Liver (tissue), 9 donors: ENCODE results near the gene BPIFB3. TPM values are rescaled to one million over a fixed set of nuclear protein-coding genes. Genes with fewer than 3 reads are reported as not detected.

ENCODE experiments used
- DNase-seq: peaks from one replicate; pipeline ENCODE4 v3.0.0-alpha.2; 2017; ENCODE audit warnings: low spot score
- H3K27ac ChIP-seq, 2 donors: one replicate each; pipeline ENCODE4 v1.7.0; 2013; ENCODE audit warnings: inconsistent platforms in 2 of 2, low read length in 2 of 2, control low read depth in 1 of 2, low read depth in 1 of 2, mild to moderate bottlenecking in 1 of 2
- H3K27me3 ChIP-seq, 4 donors: one replicate each; pipeline versions ENCODE4 v1.6.1 to v1.7.0; 2013; ENCODE audit warnings: low read length in 3 of 4, inconsistent platforms in 1 of 4, mild to moderate bottlenecking in 1 of 4, moderate library complexity in 1 of 4; ENCODE audit not compliant: control insufficient read depth in 4 of 4, insufficient read depth in 4 of 4
- H3K36me3 ChIP-seq, 4 donors: one replicate each; pipeline versions ENCODE4 v1.6.1 to v1.7.0; 2013; ENCODE audit warnings: low read length in 3 of 4, mild to moderate bottlenecking in 3 of 4, low read depth in 1 of 4, moderate library complexity in 1 of 4; ENCODE audit not compliant: control insufficient read depth in 4 of 4, insufficient read depth in 3 of 4
- H3K4me1 ChIP-seq, 4 donors: one replicate each; pipeline versions ENCODE4 v1.6.1 to v1.7.0; 2013; ENCODE audit warnings: low read length in 3 of 4, mild to moderate bottlenecking in 3 of 4, moderate library complexity in 1 of 4; ENCODE audit not compliant: control insufficient read depth in 4 of 4, insufficient read depth in 4 of 4
- H3K4me3 ChIP-seq, 3 donors: one replicate each; pipeline versions ENCODE4 v1.6.1 to v1.7.0; 2013; ENCODE audit warnings: low read length in 3 of 3, control low read depth in 1 of 3, low read depth in 1 of 3, mild to moderate bottlenecking in 1 of 3
- H3K9ac ChIP-seq, 2 donors: one replicate each; pipeline ENCODE4 v1.7.0; 2013; ENCODE audit warnings: low read length in 2 of 2, mild to moderate bottlenecking in 2 of 2, moderate library complexity in 2 of 2, control low read depth in 1 of 2, low read depth in 1 of 2
- H3K9me3 ChIP-seq, 4 donors: one replicate each; pipeline versions ENCODE4 v1.6.1 to v1.7.0; 2013; ENCODE audit warnings: low read length in 3 of 4; ENCODE audit not compliant: control insufficient read depth in 4 of 4
- FOXA1 ChIP-seq: IDR thresholded peaks from 2 replicates; pipeline ENCODE4 v1.6.1; 2016; ENCODE audit warnings: antibody characterized with exemption
- GABPA ChIP-seq, 2 donors: IDR thresholded peaks in 1 of 2; conservative IDR thresholded peaks in 1 of 2; 2 replicates each; pipeline ENCODE4 v1.6.1; 2016; ENCODE audit warnings: antibody characterized with exemption in 2 of 2, mild to moderate bottlenecking in 1 of 2, moderate library complexity in 1 of 2
- HNF4A ChIP-seq, 2 donors: conservative IDR thresholded peaks; 2 replicates each; pipeline ENCODE4 v1.6.1; 2016; ENCODE audit warnings: antibody characterized with exemption in 2 of 2, mild to moderate bottlenecking in 2 of 2
- HNF4G ChIP-seq: IDR thresholded peaks from 2 replicates; pipeline ENCODE4 v1.6.1; 2016; ENCODE audit warnings: antibody characterized with exemption
- JUND ChIP-seq, 2 donors: IDR thresholded peaks; 2 replicates each; pipeline ENCODE4 v1.6.1; 2016; ENCODE audit warnings: antibody characterized with exemption in 2 of 2
- MAX ChIP-seq: IDR thresholded peaks from 2 replicates; pipeline ENCODE4 v1.6.1; 2016; ENCODE audit warnings: antibody characterized with exemption
- NR2F2 ChIP-seq: IDR thresholded peaks from 2 replicates; pipeline ENCODE4 v1.6.1; 2016; ENCODE audit warnings: antibody characterized with exemption
- RAD21 ChIP-seq, 2 donors: IDR thresholded peaks; 2 replicates each; pipeline ENCODE4 v1.6.1; 2016; ENCODE audit warnings: antibody characterized with exemption in 2 of 2, mild to moderate bottlenecking in 2 of 2
- REST ChIP-seq: IDR thresholded peaks from 2 replicates; pipeline ENCODE4 v1.6.1; 2016; ENCODE audit warnings: antibody characterized with exemption, mild to moderate bottlenecking
- RXRA ChIP-seq, 2 donors: IDR thresholded peaks; 2 replicates each; pipeline ENCODE4 v1.6.1; 2017 to 2018; ENCODE audit warnings: antibody characterized with exemption in 2 of 2, mild to moderate bottlenecking in 1 of 2
- YY1 ChIP-seq: IDR thresholded peaks from 2 replicates; pipeline ENCODE4 v1.6.1; 2016; ENCODE audit warnings: antibody characterized with exemption, mild to moderate bottlenecking
- WGBS: extraction: QIAGEN DNeasy Blood & Tissue Kit; methylation state at CpG from one replicate; pipeline ENCODE4 v1.1.7; 2013; 5-methylcytosine and 5-hydroxymethylcytosine counted together
- polyA plus RNA-seq, 2 donors: library from polyadenylated mRNA; stranded (reverse) in 1 of 2; unstranded in 1 of 2; fragments of 200-250 nt in 1 of 2; fragments of >200 nt in 1 of 2; fragmentation: Nextera tagmentation in 1 of 2; extraction: Ambion mirVana in 1 of 2; gene quantifications; one replicate each; pipeline versions ENCODE4 v1.2.1 to v1.2.3, GENCODE V29; 2013 to 2015
- total RNA-seq, 2 donors: library from RNA; depleted of rRNA; stranded (reverse); fragments of >200 nt; gene quantifications; one replicate each; pipeline ENCODE4 v1.2.3, GENCODE V29; 2014
- TF ChIP-seq, protein P1 (sequence below): IDR thresholded peaks from 2 replicates; pipeline ENCODE4 v1.6.1; 2016; ENCODE audit warnings: antibody characterized with exemption
- TF ChIP-seq, protein P2 (sequence below): fragments of 150-350 bp; IDR thresholded peaks from 2 replicates; pipeline ENCODE4 v1.5.1; 2017; ENCODE audit warnings: improper control_type of control experiment, low read depth, low read length; ENCODE audit not compliant: missing input control
- TF ChIP-seq, protein P3 (sequence below): IDR thresholded peaks from 2 replicates; pipeline ENCODE4 v1.6.1; 2016; ENCODE audit warnings: antibody characterized with exemption
- donor health status: healthy.
- donor health status: healthy.
- donor health status: healthy.
- donor health status: healthy.
- donor health status: healthy.

The BPIFB3 gene
- total and polyA plus RNA-seq, 4 donors = not detected

- TF ChIP-seq REST (no peak), HNF4A (conservative IDR thresholded peaks at IDR 0.05) (no peak), RXRA (IDR thresholded peaks at IDR 0.05) (no peak), MAX (no peak), JUND (IDR thresholded peaks at IDR 0.05) (no peak), NR2F2 (no peak), FOXA1 (no peak), RAD21 (IDR thresholded peaks at IDR 0.05) (no peak), GABPA (IDR thresholded peaks at IDR 0.05 in 1 of 2, conservative IDR thresholded peaks at IDR 0.05 in 1 of 2) (no peak), HNF4G (no peak)
These were observed 16.7 kb downstream of the BPIFB3 start (continued) for GRCh38 chr20:33070111-33071053.

- Histone ChIP-seq H3K4me3 (no peak overlapping the region), H3K36me3 (no peaks in the 10 kb centered on the region), H3K27ac (no peak overlapping the region), H3K4me1 (no peaks in the 10 kb centered on the region), H3K9ac (no peak overlapping the region), H3K27me3 (no peaks in the 10 kb centered on the region), H3K9me3 (no peaks in the 10 kb centered on the region)
- TF ChIP-seq, protein P1, sequence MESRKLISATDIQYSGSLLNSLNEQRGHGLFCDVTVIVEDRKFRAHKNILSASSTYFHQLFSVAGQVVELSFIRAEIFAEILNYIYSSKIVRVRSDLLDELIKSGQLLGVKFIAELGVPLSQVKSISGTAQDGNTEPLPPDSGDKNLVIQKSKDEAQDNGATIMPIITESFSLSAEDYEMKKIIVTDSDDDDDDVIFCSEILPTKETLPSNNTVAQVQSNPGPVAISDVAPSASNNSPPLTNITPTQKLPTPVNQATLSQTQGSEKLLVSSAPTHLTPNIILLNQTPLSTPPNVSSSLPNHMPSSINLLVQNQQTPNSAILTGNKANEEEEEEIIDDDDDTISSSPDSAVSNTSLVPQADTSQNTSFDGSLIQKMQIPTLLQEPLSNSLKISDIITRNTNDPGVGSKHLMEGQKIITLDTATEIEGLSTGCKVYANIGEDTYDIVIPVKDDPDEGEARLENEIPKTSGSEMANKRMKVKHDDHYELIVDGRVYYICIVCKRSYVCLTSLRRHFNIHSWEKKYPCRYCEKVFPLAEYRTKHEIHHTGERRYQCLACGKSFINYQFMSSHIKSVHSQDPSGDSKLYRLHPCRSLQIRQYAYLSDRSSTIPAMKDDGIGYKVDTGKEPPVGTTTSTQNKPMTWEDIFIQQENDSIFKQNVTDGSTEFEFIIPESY = no peak
- TF ChIP-seq, protein P2, sequence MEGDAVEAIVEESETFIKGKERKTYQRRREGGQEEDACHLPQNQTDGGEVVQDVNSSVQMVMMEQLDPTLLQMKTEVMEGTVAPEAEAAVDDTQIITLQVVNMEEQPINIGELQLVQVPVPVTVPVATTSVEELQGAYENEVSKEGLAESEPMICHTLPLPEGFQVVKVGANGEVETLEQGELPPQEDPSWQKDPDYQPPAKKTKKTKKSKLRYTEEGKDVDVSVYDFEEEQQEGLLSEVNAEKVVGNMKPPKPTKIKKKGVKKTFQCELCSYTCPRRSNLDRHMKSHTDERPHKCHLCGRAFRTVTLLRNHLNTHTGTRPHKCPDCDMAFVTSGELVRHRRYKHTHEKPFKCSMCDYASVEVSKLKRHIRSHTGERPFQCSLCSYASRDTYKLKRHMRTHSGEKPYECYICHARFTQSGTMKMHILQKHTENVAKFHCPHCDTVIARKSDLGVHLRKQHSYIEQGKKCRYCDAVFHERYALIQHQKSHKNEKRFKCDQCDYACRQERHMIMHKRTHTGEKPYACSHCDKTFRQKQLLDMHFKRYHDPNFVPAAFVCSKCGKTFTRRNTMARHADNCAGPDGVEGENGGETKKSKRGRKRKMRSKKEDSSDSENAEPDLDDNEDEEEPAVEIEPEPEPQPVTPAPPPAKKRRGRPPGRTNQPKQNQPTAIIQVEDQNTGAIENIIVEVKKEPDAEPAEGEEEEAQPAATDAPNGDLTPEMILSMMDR = no peak
- TF ChIP-seq YY1 (no peak), RAD21 (IDR thresholded peaks at IDR 0.05) (no peak), RXRA (IDR thresholded peaks at IDR 0.05) (no peak), MAX (no peak), GABPA (IDR thresholded peaks at IDR 0.05 in 1 of 2, conservative IDR thresholded peaks at IDR 0.05 in 1 of 2) (no peak), HNF4G (no peak), JUND (IDR thresholded peaks at IDR 0.05) (no peak)
- TF ChIP-seq, protein P3, sequence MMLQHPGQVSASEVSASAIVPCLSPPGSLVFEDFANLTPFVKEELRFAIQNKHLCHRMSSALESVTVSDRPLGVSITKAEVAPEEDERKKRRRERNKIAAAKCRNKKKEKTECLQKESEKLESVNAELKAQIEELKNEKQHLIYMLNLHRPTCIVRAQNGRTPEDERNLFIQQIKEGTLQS = no peak
- no peak for DNase-seq
- WGBS = 87% methylated on average over 5 of the region's 5 CpGs
These were observed 17.5 kb downstream of the BPIFB3 start for GRCh38 chr20:33071198-33071597.
